PC-9 (cell line): ENCODE results near the gene MRPL28. TPM values are rescaled to one million over a fixed set of nuclear protein-coding genes. Genes with fewer than 3 reads are reported as not detected.
"Not testable (repeated sequence)": the region's sequence is repeated elsewhere in the genome, so short reads cannot be mapped to it uniquely, and the experiment has no call there.

Experiments
- BruUV-seq: library from RNA; stranded (reverse); fragments of 400-500 nt; replicated peaks from 2 replicates; lab custom pipeline; 2021; lab: Mats Ljungman, UMichigan
- CTCF ChIA-PET: fragments of 300-600 bp; sonication (Branson Sonifier 250); formaldehyde crosslinking; loops from one replicate; lab custom pipeline; 2022; ENCODE audit warnings: antibody characterized with exemption; lab: Charles Lee
- POLR2A ChIA-PET: fragments of 300-600 bp; sonication (Branson Sonifier 250); formaldehyde crosslinking; loops from one replicate; lab custom pipeline; 2022; ENCODE audit warnings: antibody characterized with exemption; ENCODE audit not compliant: unreplicated experiment; lab: Charles Lee
- DNase-seq, 2 experiments: peaks; one replicate each; pipeline versions ENCODE4 v3.0.0 to v3.0.0-alpha.2; 2015 to 2022; ENCODE audit warnings: mixed read lengths in 1 of 2
- H2AFZ ChIP-seq: fragments of 200-600 bp; sonication (generic); 2 replicates; pipeline ENCODE4 v1.8.1; 2017; ENCODE audit warnings: antibody characterized with exemption
- H3F3A ChIP-seq: fragments of 200-600 bp; sonication (generic); 2 replicates; pipeline ENCODE4 v1.8.1; 2017; ENCODE audit warnings: antibody characterized with exemption, mild to moderate bottlenecking, low read depth; ENCODE audit not compliant: insufficient read depth
- H3K27ac ChIP-seq: fragments of 200-600 bp; sonication (generic); 2 replicates; pipeline ENCODE4 v1.6.1; 2016; ENCODE audit warnings: mixed run types
- H3K27me3 ChIP-seq: fragments of 200-600 bp; sonication (generic); 2 replicates; pipeline ENCODE4 v1.6.1; 2016; ENCODE audit warnings: low read depth, mixed run types; ENCODE audit not compliant: insufficient read depth
- H3K36me3 ChIP-seq: fragments of 200-600 bp; sonication (generic); 2 replicates; pipeline ENCODE4 v1.6.1; 2016; ENCODE audit warnings: low read depth, mixed run types
- H3K4me1 ChIP-seq: fragments of 200-600 bp; sonication (generic); replicated peaks from 2 replicates; pipeline ENCODE4 v1.6.1; 2016; ENCODE audit warnings: mixed run types; ENCODE audit not compliant: insufficient read depth
- H3K4me2 ChIP-seq: fragments of 200-600 bp; sonication (generic); 2 replicates; pipeline ENCODE4 v1.6.1; 2017; ENCODE audit warnings: mixed run types
- H3K4me3 ChIP-seq: fragments of 200-600 bp; sonication (generic); 2 replicates; pipeline ENCODE4 v1.6.1; 2016; ENCODE audit warnings: mixed run types
- H3K79me2 ChIP-seq: fragments of 200-600 bp; sonication (generic); 2 replicates; pipeline ENCODE4 v1.6.1; 2017; ENCODE audit warnings: low read depth, mixed run types
- H3K9me2 ChIP-seq: fragments of 200-600 bp; sonication (generic); 2 replicates; pipeline ENCODE4 v1.8.1; 2017; ENCODE audit warnings: mild to moderate bottlenecking; ENCODE audit not compliant: insufficient read depth
- H3K9me3 ChIP-seq: fragments of 200-600 bp; sonication (generic); 2 replicates; pipeline ENCODE4 v1.8.1; 2016; ENCODE audit warnings: low read depth; ENCODE audit not compliant: insufficient read depth
- H4K20me1 ChIP-seq: fragments of 200-600 bp; sonication (generic); 2 replicates; pipeline ENCODE4 v1.8.1; 2017; ENCODE audit not compliant: insufficient read depth
- EZH2 ChIP-seq: fragments of 200-600 bp; sonication (generic); IDR thresholded peaks from 2 replicates; pipeline ENCODE4 v1.8.0; 2017; ENCODE audit warnings: antibody characterized with exemption, low read depth
- intact Hi-C: fragments of 100-400 bp; cut with micrococcal nuclease; formaldehyde crosslinking; loops from one replicate; pipeline ENCODE4 v1.10.0; 2022; ENCODE audit not compliant: unreplicated experiment
- total RNA-seq: library from RNA; stranded (reverse); gene quantifications from 2 replicates; pipeline ENCODE4 v1.2.3, GENCODE V29; 2021
- TF ChIP-seq, protein P1 (sequence below): fragments of 200-600 bp; sonication (generic); conservative IDR thresholded peaks from 2 replicates; pipeline ENCODE4 v1.6.1; 2017; ENCODE audit warnings: mixed run types, antibody characterized with exemption, mild to moderate bottlenecking, moderate library complexity

The MRPL28 gene
- total RNA-seq, 1 experiment from 2014 or later = 150 TPM

DNA sequence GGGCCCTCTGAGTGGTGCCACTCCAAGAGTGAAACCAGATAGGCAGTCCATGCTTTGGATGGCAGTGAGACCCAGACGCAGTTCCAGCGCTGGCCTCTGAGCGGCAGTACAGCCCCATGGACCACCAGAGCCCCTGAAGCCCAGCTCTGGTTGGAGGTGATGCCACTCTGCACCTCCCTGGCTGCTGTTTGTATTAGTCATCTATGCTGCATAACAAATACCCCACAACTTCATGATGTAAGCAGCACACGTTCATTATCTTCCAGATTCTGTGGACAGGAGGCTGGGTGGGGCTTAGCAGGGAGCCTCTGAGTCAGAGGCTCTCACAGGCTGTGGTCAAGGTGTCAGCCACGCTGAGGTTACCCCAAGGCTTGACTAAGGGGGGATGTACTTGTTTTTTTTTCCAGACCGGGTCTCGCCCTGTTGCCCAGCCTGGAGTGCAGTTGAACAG lies 21.6 kb upstream of the MRPL28 start:
- Histone ChIP-seq H3K79me2 (no peaks in the 10 kb centered on the region), H3K4me2 (no peak overlapping the region), H3K9me3 (no peaks in the 10 kb centered on the region), H4K20me1 (no peaks in the 10 kb centered on the region), H3K27me3 (no peaks in the 10 kb centered on the region), H3F3A (peaks cover 26% of the 10 kb centered on the region), H3K4me3 (no peak overlapping the region), H3K9me2 (no peaks in the 10 kb centered on the region), H3K27ac (no peak overlapping the region), H3K36me3 (no peaks in the 10 kb centered on the region), H2AFZ (no peak overlapping the region), H3K4me1 (peaks cover 7% of the 10 kb centered on the region; the same call in 1 of the 2 replicates)
- TF ChIP-seq, protein P1, sequence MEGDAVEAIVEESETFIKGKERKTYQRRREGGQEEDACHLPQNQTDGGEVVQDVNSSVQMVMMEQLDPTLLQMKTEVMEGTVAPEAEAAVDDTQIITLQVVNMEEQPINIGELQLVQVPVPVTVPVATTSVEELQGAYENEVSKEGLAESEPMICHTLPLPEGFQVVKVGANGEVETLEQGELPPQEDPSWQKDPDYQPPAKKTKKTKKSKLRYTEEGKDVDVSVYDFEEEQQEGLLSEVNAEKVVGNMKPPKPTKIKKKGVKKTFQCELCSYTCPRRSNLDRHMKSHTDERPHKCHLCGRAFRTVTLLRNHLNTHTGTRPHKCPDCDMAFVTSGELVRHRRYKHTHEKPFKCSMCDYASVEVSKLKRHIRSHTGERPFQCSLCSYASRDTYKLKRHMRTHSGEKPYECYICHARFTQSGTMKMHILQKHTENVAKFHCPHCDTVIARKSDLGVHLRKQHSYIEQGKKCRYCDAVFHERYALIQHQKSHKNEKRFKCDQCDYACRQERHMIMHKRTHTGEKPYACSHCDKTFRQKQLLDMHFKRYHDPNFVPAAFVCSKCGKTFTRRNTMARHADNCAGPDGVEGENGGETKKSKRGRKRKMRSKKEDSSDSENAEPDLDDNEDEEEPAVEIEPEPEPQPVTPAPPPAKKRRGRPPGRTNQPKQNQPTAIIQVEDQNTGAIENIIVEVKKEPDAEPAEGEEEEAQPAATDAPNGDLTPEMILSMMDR = peak; percentile 87
- TF ChIP-seq EZH2 = no peak
- POLR2A ChIA-PET = no interaction called here
- CTCF ChIA-PET = interaction anchor here (0.9 kb wide), 1 partner anchor 144 kb away, joined by 3 read pairs; no protein-coding TSS in a partner anchor
- intact Hi-C loops = no loop called here
- no TSS peak for BruUV-seq
- peak; percentile 69 to 82 for DNase-seq

DNA sequence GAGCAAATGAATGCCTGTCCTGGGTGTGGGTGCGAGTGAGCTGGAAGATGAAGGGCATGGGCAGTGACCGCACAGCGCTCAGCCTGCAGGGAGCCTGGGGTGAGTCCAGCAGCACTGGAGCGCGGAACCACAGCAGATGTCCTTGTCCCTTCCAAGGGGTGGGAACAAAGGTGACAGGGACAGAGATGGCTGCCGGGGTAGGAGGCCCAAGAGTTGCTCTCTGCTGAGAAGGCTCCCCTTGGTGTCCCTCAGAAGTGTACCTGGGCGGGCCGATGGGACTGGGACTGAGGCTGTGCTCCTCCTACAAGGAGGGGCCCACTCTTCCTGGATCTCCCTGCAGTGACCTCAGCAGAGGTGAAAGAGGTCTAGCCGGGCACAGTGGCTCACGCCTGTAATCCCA lies 19.0 kb upstream of the MRPL28 start:
- H4K20me1 ChIP-seq = no peaks in the 10 kb centered on the region
- DNase-seq = no peak
- H3K9me2 ChIP-seq = no peaks in the 10 kb centered on the region
- no peaks in the 10 kb centered on the region for H3K9me3 ChIP-seq
- no peak overlapping the region for H3K27ac ChIP-seq
- TF ChIP-seq, protein P1 = no peak
- no peak for TF ChIP-seq EZH2
- no peaks in the 10 kb centered on the region for H3K4me1 ChIP-seq
- CTCF ChIA-PET = interaction anchor here (0.7 kb wide), 1 partner anchor 332 kb away, joined by 7 read pairs; no protein-coding TSS in a partner anchor
- H3K36me3 ChIP-seq = no peaks in the 10 kb centered on the region
- no peaks in the 10 kb centered on the region for H3K27me3 ChIP-seq
- BruUV-seq = no TSS peak
- peaks cover 13% of the 10 kb centered on the region; the same call in 1 of the 2 replicates for H3F3A ChIP-seq
- intact Hi-C loops = loop anchor here (10.0 kb wide), 1 partner anchor 255 kb away; the partner anchor contains the start of genes MCRIP2 and WDR90
- POLR2A ChIA-PET = interaction anchor here (0.6 kb wide), 1 partner anchor 111 kb away, joined by 4 read pairs; no protein-coding TSS in a partner anchor
- H2AFZ ChIP-seq = no peak overlapping the region
- H3K4me3 ChIP-seq = no peak overlapping the region
- H3K79me2 ChIP-seq = no peaks in the 10 kb centered on the region
- no peak overlapping the region for H3K4me2 ChIP-seq

DNA sequence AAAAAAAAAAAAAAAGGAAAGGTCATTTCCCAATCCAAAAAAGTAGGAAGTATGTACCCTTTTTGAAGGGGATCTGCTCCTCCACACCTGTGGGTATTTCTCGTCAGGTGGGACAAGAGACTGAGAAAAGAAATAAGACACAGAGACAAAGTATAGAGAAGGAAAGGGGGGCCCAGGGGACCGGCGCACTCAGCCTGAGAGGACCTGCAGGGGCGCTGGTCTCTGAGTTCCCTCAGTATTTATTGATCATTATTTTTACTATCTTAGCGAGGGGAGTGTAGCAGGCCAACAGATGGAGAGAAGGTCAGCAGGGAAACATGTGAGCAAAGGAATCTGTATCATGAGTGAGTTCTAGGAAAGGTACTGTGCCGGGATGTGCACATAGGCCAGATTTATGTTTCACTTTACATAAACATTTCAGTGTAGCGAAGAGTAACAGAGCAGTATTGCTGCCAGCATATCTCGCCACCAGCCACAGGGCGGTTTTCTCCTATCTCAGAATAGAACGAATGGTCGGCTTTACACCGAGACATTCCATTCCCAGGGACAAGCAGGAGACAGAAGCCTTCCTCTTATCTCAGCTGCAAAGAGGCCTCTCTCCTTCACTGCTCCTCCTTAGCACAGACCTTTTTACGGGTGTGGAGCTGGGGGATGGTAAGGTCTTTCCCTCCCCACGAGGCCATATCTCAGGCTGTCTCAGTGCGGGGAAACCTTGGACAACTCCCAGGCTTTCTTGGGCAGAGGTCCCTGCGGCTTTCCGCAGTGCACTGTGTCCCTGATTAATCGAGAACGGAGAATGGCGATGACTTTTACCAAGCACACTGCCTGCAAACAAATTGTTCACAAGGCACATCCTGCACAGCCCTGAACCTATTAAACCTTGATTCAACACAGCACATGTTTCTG lies 17.7 kb upstream of the MRPL28 start:
- H3K9me3 ChIP-seq, H3K36me3 ChIP-seq, BruUV-seq, H3K4me2 ChIP-seq, H2AFZ ChIP-seq, H3K27ac ChIP-seq, H3K4me3 ChIP-seq, H3K79me2 ChIP-seq, H3K9me2 ChIP-seq, POLR2A ChIA-PET, DNase-seq, H4K20me1 ChIP-seq, H3K27me3 ChIP-seq, H3K4me1 ChIP-seq: not testable (repeated sequence)
- CTCF ChIA-PET = interaction anchor here (0.7 to 0.9 kb wide), 2 partner anchors 82 to 99 kb away, joined by 3 read pairs; no protein-coding TSS in a partner anchor
- intact Hi-C loops = loop anchor here (10.0 kb wide), 1 partner anchor 257 kb away; the partner anchor contains the start of genes MCRIP2 and WDR90
- H3F3A ChIP-seq = peaks cover 25% of the 10 kb centered on the region; the same call in 1 of the 2 replicates
